ENCODE results near the gene CDH13. TPM values are rescaled to one million over a fixed set of nuclear protein-coding genes. Genes with fewer than 3 reads are reported as not detected.

Gene CDH13
- total and polyA plus RNA-seq, 2 of the 8 experiments (the other 6 are each of a cell fraction or from before 2014, with no cell fraction given) = 2.3 to 2.4 TPM

DNA sequence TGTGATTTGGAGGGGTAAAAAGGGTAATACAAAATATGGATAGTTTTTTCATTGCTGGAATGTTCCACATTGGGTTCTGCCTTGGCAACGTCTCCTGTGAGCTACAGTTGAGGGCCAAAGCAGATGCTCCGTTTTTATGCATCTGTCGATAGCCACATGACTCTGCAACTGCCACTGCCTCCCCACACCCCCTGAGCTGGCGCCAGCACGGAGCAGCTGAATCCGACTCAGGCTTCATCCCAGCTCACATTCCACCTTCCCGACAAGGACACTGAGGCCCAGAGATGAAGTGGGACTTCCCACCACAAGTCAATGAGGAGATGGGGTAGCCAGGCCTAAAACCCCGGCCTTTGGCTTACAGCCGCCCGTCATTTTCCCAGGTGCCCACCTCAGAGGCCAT, 334.1 kb downstream of the CDH13 start (continued):
- TF ChIP-seq, protein P1, sequence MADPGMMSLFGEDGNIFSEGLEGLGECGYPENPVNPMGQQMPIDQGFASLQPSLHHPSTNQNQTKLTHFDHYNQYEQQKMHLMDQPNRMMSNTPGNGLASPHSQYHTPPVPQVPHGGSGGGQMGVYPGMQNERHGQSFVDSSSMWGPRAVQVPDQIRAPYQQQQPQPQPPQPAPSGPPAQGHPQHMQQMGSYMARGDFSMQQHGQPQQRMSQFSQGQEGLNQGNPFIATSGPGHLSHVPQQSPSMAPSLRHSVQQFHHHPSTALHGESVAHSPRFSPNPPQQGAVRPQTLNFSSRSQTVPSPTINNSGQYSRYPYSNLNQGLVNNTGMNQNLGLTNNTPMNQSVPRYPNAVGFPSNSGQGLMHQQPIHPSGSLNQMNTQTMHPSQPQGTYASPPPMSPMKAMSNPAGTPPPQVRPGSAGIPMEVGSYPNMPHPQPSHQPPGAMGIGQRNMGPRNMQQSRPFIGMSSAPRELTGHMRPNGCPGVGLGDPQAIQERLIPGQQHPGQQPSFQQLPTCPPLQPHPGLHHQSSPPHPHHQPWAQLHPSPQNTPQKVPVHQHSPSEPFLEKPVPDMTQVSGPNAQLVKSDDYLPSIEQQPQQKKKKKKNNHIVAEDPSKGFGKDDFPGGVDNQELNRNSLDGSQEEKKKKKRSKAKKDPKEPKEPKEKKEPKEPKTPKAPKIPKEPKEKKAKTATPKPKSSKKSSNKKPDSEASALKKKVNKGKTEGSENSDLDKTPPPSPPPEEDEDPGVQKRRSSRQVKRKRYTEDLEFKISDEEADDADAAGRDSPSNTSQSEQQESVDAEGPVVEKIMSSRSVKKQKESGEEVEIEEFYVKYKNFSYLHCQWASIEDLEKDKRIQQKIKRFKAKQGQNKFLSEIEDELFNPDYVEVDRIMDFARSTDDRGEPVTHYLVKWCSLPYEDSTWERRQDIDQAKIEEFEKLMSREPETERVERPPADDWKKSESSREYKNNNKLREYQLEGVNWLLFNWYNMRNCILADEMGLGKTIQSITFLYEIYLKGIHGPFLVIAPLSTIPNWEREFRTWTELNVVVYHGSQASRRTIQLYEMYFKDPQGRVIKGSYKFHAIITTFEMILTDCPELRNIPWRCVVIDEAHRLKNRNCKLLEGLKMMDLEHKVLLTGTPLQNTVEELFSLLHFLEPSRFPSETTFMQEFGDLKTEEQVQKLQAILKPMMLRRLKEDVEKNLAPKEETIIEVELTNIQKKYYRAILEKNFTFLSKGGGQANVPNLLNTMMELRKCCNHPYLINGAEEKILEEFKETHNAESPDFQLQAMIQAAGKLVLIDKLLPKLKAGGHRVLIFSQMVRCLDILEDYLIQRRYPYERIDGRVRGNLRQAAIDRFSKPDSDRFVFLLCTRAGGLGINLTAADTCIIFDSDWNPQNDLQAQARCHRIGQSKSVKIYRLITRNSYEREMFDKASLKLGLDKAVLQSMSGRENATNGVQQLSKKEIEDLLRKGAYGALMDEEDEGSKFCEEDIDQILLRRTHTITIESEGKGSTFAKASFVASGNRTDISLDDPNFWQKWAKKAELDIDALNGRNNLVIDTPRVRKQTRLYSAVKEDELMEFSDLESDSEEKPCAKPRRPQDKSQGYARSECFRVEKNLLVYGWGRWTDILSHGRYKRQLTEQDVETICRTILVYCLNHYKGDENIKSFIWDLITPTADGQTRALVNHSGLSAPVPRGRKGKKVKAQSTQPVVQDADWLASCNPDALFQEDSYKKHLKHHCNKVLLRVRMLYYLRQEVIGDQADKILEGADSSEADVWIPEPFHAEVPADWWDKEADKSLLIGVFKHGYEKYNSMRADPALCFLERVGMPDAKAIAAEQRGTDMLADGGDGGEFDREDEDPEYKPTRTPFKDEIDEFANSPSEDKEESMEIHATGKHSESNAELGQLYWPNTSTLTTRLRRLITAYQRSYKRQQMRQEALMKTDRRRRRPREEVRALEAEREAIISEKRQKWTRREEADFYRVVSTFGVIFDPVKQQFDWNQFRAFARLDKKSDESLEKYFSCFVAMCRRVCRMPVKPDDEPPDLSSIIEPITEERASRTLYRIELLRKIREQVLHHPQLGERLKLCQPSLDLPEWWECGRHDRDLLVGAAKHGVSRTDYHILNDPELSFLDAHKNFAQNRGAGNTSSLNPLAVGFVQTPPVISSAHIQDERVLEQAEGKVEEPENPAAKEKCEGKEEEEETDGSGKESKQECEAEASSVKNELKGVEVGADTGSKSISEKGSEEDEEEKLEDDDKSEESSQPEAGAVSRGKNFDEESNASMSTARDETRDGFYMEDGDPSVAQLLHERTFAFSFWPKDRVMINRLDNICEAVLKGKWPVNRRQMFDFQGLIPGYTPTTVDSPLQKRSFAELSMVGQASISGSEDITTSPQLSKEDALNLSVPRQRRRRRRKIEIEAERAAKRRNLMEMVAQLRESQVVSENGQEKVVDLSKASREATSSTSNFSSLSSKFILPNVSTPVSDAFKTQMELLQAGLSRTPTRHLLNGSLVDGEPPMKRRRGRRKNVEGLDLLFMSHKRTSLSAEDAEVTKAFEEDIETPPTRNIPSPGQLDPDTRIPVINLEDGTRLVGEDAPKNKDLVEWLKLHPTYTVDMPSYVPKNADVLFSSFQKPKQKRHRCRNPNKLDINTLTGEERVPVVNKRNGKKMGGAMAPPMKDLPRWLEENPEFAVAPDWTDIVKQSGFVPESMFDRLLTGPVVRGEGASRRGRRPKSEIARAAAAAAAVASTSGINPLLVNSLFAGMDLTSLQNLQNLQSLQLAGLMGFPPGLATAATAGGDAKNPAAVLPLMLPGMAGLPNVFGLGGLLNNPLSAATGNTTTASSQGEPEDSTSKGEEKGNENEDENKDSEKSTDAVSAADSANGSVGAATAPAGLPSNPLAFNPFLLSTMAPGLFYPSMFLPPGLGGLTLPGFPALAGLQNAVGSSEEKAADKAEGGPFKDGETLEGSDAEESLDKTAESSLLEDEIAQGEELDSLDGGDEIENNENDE (IDR thresholded peaks at IDR 0.05; ENCODE audit: insufficient replicate concordance, low read length) = no peak
- no peak for TF ChIP-seq SP1 (IDR thresholded peaks at IDR 0.05; ENCODE audit: low read depth, low read length)
- TF ChIP-seq, protein P2, sequence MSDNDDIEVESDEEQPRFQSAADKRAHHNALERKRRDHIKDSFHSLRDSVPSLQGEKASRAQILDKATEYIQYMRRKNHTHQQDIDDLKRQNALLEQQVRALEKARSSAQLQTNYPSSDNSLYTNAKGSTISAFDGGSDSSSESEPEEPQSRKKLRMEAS (IDR thresholded peaks at IDR 0.05) = no peak
- TF ChIP-seq RFX5 (IDR thresholded peaks at IDR 0.05; ENCODE audit: borderline replicate concordance, low read depth, low read length) = no peak
- TF ChIP-seq CEBPB (IDR thresholded peaks at IDR 0.05; ENCODE audit: low read depth, low read length) = no peak
